NCI-H2029 treated with DMSO at 0.1 percent for 48 hours (cell line): ENCODE data around the gene C17orf58.
"Not testable (repeated sequence)": the region's sequence is repeated elsewhere in the genome, so short reads cannot be mapped to it uniquely, and the experiment has no call there.

ENCODE experiments used
- DNase-seq: peaks from one replicate; lab custom pipeline; 2025; lab: John Stamatoyannopoulos, UW

Gene C17orf58

DNA sequence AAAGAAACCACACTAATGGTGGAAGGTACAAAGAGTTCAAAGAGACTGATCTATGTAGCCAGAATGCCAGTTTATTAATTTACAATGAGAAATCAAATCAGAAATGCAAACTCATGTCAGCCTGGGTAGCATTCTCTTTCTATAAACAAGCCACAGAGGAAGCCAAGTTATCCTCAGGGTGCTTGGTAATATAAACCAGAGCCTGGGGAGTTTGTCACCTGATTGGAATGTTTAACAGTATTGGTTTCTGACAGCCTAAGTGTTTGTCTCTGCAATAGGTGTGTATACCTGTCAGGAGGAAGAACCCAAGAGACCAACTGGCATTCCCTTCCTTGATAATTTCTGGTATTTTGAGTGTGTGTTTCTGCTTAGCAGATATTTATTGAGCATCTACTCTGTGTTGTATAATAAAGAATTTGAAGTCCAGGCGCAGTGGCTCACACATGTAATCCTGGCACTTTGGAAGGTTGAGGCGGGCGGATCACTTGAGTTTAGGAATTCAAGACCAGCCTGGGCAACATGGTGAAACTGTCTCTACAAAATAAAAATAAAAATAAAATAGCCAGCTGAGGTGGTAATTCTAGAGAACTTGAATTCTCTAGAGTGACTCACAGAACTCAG is 3.1 kb upstream of the C17orf58 start:
- DNase-seq: no peak

DNA sequence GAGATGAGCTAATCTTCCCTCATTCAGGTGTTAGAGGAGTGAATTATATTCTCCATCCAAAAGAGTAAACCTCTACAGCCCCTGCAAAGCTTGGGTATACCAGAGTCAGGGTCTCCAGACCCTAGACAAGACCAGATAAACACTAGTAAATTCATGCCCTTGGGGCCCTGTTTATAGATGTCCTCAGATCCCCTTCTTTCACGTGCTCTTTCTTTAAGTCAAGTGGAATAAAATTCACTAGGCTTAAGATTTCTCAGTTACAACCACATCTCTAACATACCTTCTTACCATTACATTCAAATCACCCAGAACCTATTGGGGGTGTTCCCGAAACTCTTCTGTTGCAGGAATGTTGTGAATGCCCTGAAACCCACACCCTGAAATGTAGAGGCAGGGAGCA is 2.2 kb upstream of the C17orf58 start:
- no peak for DNase-seq

DNA sequence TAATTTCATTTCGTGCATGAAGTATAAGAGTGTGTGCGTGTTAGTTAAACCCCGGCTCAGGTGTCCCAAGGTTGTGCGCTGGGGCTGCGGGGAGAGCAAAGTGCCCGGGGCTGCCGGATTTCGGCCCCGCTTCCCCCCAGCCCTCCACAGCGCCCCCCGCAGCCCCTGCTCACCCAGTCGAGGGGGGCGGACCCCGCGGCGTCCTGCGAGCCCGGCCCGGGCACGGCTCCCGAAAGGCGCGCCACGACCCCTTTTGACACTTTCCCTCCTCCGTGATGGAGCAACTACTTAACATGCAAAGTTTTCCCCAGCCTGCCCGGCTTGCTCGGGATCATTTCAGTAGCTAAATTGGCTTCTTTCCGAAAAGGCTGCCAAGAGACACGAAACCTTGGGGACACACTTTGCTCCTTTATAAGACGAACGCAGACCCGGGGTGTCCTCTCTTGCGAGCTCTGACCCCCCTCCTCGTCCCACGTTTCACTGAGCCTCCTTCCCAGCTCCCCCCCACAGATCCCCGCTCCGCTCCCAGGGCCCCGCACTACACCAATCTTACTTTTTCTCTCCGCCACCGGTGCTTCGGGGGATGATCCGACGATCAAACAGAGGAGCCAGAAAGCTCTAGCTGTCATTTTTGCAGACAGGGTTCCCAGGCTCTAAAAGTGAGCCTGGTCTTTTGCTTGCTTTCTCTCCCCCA is 552 bp downstream of the C17orf58 start:
- no peak for DNase-seq

GRCh38 chr17:67994817-67995569 is 1.3 kb downstream of the C17orf58 start:
- DNase-seq: no peak

DNA sequence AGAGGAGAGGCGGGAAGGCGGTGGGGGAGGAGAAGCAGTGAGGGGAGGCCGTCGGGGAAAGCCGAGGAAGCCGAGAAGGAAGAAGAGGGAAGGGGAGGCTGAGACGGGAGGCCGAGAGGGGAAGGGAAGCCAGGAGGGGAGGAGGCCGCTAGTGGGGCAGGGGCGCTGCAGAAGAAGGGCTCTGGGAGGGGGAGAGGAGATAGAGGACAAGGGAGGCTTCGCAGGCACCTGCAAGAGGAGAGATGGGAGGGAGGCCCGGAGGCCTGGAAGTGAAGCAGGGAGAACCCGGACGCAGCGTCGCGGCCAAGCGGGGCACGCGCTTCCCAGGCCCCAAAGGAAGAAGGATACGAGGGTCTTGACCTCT is 2.3 kb downstream of the C17orf58 start:
- no peak for DNase-seq

DNA sequence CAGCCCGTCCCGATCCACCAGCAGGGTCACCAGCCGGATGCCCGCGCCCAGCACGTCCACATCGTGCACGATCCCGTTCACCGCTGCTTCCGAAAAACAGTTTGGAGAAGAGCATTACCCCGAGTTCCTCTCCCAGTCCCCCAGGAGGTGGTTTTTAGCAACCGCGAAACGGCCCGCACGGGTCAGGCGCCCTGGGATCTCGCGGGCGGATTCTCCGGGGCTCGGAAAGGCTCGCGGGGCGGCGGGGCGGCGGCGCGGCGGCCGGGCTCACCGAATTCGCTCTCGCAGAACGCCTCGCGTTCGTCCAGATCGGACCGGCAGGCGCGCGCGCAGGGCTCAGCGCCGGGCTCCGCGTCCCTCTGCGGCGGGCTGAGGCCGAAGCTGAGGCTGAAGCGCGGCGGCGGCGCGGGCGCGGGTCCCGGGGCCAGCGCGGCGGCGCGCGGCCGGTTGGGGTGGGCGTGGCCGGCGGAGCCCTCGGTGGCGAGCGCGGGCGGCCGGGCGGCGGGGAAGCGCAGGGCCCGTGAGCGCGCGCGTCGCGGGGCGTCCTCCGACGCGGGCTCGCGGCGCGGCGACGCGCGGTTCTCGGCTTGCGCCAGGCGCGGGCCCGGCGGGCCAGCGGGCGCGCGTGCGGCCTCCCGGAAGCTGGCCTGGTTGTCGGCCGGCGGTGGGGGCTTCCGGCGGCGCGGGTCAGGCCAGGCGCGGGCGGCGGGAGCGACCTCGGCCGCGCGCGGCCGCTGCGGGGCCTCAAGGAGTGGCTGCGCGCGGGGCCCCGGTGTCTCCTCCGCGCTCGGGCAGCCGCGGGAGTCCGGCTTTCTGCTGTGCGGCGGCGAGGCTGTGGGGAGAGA is 2.9 kb downstream of the C17orf58 start:
- no peak for DNase-seq

GRCh38 chr17:67992548-67993152 is 3.6 kb downstream of the C17orf58 start:
- DNase-seq: no peak

DNA sequence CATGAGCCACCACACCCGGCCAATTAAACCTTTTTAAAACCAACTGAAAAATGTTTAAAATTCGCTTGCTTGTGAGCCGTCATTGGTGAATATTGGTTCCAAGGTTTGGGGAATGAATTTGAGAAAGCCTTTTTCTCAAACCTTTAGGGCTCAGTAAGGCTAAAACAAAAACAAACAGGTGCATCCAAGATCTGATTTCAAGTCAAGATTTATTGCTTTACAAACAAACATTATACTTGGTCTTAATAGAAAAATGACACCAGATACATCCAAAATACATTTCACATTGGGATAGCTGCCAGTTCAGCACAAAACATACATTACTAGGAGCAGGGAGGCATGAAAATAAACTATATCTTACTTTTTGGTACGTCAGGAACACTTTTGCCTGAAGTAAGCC is 5.4 kb downstream of the C17orf58 start:
- peak; percentile 50 for DNase-seq

- DNase-seq: no peak
These were observed 12.9 kb downstream of the C17orf58 start for GRCh38 chr17:67983383-67983688.

DNA sequence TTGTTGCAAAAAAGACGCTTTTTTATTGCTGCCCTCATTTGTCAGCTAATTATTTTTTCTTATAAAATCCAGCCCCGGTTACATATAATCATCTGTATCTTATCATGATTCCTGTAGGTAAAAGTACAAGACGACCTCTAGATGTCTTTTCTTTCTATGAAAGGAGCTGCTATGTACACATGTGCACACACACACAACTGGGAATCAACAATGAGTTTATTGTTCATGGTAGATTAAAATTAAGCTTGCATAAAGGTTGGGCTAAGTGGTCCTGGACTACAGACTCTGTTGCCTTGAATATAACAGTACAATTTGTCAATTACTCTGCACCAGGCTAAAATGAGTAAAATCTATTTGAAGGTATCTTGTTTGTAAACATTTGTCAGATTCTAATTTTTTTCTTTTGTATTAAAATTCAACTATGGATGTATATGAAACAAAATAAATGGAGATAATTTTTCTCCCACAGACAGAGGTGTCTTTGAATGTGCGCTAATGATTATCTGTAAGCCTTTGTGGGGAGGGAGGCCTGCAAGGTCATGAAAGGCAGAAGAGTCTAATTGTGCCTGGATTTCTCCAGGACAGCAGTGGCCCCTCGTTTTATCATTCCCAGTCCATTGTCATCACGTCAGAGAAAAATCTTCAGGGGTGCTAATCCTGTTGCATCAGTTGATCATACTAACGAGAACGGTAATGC is 13.4 kb downstream of the C17orf58 start:
- no peak for DNase-seq

DNA sequence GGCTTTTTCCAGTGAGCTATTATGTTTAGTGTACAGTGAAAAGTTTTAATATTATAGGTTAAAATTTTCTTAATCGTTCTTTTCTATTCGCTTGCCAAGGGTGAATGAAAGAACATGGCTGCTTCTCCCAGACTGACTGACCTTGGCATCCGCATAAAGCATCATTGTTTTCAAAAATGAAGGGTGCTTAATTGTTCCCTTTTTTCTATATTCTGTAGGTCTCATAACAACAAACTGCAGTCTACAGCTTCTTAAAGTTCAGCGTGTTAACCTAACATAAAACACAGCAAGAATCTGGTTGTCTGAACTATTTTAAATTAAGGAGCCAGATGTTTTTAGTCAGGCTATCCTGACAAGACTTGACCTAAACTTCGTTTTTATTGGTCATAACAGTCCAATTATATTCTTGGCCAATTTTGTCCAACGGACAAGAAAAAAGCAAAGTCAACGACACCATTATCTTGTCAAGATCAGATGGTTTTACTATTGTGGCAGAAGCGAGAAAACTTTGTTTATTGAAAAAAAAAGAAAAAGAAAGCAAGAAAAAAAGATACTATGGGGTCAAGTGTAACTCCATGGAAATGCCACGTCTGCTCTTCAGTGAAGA is 14.1 kb downstream of the C17orf58 start:
- DNase-seq: no peak

DNA sequence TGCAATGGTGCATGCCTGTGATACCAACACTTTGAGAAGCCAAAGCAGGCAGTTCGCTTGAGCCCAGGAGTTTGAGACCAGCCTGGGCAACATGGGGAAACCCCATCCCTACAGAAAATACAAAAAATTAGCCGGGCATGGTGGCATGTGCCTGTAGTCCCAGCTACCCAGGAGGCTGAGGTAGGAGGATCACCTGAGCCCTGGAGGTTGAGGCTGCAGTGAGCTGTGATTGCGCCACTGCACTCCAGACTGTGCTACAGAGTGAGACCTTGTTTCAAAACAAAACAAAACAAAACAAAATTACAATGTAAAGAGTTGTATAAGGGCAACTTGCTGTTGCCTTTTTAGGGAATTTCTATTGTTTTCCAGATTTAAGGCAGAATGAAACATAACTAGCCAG is 15.4 kb downstream of the C17orf58 start:
- not testable (repeated sequence) for DNase-seq

- DNase-seq: no peak
These were observed 15.8 kb downstream of the C17orf58 start for GRCh38 chr17:67980456-67980855.

GRCh38 chr17:67976306-67976705 is 20.0 kb downstream of the C17orf58 start:
- not testable (repeated sequence) for DNase-seq

DNA sequence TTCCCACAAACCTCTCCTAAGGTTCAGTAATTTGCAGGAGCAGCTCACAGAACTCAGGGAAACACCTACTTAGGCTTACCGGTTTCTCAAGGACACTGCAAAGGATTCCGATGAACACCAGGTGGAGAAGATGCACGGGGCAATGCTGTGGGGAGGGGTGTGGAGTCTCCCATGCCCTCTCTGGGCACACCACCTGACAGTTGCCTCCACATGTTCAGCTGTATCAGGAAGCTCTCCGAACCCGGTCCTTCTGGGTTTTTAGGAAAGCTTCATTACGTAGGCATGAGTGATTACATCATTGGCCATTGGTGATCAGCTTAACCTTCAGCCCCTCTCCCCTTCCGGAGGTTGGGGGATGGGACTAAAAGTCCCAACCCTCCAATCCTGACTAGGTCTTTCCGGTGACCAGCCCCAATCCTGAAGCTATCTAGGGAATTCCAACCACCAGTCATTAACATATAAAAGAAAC is 21.6 kb downstream of the C17orf58 start:
- DNase-seq: no peak

GRCh38 chr17:67974185-67974584 is 22.1 kb downstream of the C17orf58 start:
- DNase-seq: no peak

GRCh38 chr17:67970783-67971182 is 25.5 kb downstream of the C17orf58 start:
- no peak for DNase-seq

DNA sequence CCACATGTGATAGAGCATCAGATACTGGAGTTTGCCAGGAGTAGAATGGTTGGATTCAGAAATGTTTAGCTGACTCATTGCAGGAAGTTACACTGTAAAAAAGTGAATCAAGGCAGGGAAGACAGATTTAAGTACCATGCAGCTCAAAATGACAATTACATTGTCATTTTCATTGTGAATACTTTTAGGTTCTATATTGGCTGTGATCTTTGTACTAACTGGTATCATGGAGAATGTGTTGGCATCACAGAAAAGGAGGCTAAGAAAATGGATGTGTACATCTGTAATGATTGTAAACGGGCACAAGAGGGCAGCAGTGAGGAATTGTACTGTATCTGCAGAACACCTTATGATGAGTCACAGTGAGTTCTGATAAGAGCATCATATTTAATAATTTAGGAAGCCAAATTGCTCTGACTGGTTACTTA is 33.1 kb downstream of the C17orf58 start:
- peak; percentile 43 for DNase-seq

DNA sequence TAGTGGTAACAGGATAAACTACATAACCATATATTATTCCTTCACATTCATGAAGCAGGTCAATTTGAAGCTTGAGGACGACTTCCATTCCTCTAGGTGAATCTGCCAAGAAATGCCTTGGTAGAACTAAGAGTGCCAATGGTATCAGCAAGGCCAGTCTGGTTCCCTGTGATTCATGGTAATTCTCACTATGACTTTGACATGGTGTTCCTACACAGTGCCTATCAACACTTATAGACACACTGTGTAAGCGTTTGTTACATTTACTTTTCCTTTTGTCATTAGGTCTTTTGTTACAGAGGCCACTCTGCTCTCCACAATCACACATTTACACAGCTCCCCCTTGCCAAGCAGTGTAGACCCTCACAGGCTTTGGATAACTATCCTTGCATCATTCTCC is 34.1 kb downstream of the C17orf58 start:
- not testable (repeated sequence) for DNase-seq

- not testable (repeated sequence) for DNase-seq
These were observed 36.0 kb downstream of the C17orf58 start for GRCh38 chr17:67960276-67960675.

DNA sequence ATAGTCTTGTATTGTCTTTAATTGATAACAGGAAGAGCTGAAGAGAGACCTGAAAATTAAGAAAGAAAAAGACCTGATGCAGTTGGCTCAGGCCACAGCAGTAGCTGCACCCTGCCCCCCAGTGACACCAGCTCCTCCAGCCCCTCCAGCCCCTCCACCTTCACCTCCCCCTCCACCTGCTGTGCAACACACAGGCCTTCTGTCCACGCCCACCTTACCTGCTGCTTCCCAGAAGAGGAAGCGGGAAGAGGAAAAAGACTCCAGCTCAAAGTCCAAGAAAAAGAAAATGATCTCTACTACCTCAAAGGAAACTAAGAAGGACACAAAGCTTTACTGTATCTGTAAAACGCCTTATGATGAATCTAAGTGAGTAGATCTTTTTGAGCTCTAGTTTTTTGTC is 36.8 kb downstream of the C17orf58 start:
- no peak for DNase-seq
